Hepatic stellate cell (primary cell): Measurements from ENCODE around the gene CUEDC2.

Source experiments
- DNase-seq: peaks from one replicate; pipeline ENCODE4 v3.0.0; 2011; ENCODE audit warnings: low spot score

Gene CUEDC2

DNA sequence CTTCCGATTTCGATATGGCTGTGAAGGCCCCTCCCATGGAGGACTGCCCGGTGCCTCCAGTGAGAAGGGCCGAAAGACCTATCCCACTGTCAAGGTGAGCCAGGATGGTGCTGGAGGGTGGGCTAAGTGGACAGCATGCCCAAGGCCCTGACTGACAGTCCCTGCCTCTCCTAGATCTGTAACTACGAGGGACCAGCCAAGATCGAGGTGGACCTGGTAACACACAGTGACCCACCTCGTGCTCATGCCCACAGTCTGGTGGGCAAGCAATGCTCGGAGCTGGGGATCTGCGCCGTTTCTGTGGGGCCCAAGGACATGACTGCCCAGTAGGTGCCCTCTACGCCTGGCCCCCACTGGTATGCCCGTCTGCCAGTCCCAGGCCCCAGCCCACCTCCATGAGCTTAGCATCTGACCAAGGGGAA lies 35.6 kb downstream of the CUEDC2 start:
- no peak for DNase-seq

DNA sequence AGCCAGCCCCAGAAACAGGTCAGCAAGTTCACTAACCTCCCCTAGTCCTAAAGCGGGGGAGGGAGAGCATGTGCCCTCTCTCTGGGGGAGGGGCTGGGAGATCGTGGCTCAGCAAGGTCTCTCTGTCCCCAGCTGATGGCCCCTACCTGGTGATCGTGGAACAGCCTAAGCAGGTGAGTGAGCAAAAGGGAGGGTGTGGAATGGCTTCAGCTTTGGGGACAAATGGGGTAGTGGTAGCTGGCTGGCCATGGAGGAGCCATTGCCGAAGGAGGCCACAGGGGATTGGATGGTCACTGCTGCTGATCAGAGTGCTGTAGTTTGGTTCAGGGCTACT lies 36.1 kb downstream of the CUEDC2 start:
- DNase-seq = no peak

DNA sequence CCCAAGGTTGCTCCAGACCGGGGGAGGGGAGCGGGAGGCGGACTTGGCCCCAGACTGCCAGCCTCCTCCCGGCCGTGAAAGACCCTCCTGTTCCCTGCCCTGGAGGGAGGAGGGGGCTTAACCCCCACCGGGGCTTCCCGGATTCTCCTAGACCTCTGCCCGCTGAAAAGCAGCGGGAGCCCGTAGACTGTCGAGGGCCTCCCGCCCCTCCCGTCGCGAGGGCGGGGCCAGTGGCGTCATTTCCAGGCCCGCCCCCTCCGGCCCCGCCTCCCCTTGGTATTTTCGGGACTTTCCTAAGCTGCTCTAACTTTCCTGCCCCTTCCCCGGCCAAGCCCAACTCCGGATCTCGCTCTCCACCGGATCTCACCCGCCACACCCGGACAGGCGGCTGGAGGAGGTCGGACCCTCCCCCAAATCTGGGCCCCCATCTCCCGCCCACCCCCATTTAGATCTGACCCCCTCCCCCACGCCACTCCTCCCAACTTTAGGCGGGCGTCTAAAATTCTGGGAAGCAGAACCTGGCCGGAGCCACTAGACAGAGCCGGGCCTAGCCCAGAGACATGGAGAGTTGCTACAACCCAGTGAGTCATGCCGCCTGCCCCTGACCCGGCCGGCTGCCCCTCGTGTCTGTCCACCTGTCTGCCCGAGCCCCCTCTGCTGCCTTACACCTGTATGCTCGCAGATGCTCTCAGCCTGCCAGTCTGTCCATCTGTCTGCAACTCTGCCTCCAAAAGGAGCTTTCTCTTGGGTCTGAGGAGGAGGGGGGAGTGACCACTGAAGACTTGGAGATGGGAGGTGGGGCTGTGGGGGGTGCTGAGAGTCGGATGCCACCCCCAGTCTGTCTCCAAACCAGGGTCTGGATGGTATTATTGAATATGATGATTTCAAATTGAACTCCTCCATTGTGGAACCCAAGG lies 36.7 kb downstream of the CUEDC2 start, which contains the start of gene NFKB2:
NFKB2 (plus strand) TSS at position 306 of the 917 bp plus-strand sequence; CDS start at position 561, 255 bp downstream.
- DNase-seq = peak; percentile 95

DNA sequence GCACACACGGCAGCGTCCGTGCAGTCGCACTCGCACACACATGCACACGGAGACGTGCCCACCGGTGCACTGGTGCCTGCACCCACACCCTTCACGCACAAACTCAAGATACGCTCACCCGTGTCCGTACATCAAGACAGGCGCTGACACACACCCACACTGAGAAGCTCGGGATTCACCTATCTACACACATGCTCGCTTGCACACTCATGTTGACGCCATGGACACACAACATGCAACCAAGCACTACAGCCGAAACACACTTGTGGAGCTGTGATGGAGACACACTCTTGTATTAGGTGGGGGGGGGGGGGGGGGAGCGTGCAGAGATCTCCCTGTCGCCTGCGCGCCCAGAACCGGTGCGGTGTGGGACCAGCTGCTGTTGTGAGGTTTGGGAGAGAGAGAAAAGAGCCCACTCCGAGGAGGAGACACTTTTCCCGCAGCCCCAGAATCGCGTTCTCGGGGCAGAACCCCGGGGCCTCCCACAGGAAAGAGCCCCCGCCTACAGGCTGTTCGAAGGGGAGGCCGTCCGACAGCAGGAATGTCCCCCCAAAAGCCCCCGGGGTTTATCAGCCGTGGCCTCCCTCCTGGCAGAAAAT lies 37.5 kb downstream of the CUEDC2 start:
- no peak for DNase-seq

DNA sequence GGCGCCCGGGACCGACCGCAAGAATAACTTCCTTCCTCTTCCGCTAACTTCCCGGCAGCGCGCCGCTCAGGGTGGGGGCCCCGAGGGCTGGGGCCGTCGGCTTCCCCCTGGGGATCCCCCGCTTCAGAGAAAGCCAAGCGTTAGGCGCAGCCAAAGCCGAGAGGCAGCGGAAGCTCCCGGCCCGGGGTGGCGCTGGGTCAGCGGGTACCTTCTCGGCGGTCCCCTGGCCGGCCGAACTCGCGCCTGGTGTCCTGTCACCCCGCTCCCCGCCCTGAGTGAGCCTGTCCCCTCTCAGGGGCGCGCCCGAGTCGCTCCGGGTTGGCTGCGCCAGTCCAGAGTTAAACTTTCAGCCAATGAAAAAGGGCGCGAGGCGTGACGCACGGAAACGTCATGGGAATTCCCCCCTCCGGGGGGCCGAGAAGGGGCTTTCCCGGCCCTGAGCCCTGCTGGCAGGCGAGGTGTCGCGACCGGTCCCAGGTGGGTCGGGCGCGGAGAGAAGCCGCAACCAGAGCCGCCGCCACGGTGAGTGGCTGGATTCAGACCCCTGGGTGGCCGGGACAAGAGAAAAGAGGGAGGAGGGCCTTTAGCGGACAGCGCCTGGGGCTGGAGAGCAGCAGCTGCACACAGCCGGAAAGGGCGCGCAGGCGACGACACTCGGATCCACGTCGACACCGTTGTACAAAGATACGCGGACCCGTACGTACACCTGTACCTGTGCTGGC lies 38.1 kb downstream of the CUEDC2 start:
- peak; percentile 99 for DNase-seq

DNA sequence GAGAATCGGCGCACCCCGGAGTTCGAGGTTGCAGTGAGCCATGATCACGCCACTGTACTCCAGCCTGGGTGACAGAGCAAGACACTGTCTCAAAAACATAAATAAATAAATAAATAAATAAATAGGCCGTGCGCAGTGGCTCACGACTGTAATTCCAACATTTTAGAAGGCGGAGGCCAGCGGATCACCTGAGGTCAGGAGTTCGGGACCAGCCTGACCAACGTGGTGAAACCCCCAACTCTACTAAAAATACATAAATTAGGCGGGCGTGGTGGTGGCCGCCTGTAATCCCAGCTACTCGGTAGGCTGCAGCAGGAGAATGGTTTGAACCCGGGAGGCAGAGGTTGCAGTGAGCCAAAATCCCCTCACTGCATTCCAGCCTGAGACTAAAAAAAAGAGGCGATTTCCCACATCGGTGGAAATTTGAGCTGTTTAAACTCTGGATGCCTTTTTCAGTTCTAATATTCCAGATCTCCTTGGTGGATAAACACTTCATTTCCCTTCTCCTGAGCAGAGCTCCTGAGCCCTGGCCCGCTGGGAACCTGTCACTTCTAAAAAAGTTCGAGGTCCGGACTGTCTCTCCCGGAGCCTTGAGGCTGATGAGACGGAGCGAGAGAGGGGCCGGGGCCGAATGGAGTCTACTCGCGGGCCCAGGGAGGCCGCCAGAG lies 38.8 kb downstream of the CUEDC2 start:
- no peak for DNase-seq

DNA sequence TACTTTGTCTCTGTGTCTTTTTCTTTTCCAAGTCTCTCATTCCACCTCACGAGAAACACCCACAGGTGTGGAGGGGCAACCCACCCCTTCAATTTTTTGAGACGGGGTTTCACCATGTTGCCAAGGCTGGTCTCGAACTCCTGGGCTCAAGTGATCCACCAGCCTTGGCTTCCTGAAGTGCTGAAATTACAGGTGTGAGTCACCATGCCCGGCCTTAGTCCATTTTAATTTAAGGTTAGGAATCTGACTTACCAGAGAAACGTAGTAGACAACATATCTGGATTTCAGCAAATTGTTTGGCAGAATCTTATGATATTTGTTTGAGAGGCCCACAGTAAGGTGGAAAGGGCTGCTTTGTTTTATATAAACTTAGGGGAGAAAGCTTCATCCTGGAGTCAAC lies 40.1 kb downstream of the CUEDC2 start:
- no peak for DNase-seq

DNA sequence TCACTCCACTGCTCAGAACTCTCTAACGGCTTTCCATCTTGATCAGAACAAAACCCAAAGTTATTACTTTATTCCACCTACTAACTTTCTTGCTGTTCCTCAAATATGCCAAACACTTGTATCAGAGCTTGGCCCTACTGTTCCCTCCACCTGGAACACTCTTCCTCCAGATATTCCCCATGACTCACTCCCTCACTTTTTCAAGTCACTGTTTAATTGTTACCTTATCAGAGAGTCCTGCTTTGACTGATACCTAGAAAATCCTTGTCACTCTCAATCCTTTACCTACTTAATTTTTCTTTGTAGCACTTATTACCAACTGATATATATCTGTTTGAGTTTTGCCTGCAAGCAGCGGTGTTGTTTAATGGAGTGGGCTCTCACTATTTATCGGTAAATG lies 42.5 kb downstream of the CUEDC2 start:
- no peak for DNase-seq

DNA sequence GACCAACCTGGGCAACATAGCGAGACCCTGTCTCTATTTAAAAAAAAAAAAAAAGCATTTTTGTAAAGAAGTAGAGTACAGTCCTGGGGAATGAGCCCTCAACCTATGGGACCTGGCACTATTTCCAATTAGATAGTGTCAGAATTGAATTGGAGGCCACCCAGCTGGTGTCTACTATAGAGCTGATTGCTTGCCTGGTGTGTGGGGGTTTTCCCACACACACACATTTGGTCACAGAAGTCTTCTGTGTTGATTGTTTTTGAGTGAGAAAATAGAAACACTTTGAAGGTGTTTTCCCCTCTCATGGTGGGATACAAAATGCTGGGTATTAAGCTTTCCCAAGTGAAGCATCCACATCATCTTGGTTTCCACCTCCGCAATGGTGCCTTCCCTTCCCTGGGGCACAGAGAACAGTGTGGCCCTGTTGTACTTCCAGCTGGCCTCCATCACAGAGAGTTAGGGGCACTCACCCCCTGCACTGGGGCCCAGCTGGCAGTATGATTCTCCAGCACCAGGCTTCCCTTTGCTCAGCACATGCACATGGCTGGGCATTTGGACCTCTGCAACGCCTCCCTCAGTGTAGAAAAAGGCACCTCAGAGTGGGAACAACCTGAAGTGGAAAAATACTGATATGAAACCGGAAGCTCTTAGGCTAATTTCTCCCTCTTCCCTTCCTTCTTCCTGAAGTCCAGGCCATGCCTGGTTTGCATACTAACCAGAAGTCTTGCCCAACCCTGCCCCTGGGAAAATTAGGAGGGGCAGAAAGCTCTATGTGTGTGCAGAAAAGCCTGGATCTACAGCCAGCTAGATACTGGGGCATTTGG lies 47.6 kb downstream of the CUEDC2 start:
- no peak for DNase-seq

DNA sequence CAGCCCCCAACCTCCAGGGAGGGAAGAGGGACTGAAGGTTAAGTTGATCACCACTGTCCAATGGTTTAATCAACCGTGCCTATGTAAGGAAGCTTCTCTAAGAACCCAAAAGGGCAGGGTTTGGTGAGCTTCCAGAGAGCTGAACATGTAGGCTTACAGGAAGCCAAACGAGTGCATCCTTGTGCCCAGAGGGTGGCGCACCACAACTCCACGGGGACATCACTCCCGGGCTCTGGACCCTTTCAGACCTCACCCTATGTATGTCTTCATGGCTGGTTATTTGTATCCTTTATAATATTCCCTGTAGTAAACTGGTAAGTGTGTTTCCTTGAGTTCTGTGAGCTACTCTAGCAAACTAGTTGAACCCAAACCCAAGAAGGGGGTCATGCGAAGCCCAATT lies 48.3 kb downstream of the CUEDC2 start:
- no peak for DNase-seq

DNA sequence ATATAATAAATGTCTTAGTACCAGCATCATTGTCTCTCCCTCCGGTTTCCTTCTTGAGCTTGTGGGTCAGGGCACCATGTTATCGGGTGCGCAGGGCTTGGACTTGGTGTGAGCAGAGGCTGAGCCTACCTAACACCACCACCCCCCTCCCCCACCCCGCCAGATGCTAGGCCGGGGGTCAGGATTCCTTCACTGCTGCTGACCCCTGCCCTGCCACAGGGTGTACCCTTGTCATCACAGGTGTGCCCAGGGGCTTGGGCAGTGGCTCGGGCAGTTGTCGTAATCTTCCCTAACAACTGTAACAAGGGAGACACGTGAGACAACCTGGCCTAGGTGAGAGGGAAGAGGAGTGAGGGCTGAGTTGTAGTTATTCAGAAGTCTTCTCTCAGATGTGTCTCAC lies 49.5 kb downstream of the CUEDC2 start:
- DNase-seq = no peak

DNA sequence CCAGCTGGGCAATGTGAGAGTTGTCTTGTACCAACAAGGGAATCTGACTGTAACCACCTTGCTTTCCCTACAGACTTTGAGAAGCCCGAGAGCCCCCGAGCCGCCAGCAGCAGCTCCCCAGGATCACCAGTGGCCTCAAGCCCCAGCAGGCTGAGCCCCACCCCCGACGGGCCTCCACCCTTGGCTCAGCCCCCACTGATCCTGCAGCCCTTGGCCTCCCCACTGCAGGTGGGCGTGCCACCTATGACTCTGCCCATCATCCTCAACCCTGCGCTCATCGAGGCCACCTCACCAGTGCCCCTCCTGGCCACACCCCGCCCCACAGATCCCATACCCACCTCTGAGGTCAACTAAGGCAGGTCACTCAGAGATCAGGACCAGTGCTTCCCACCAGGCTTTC lies 50.4 kb downstream of the CUEDC2 start:
- DNase-seq = no peak

DNA sequence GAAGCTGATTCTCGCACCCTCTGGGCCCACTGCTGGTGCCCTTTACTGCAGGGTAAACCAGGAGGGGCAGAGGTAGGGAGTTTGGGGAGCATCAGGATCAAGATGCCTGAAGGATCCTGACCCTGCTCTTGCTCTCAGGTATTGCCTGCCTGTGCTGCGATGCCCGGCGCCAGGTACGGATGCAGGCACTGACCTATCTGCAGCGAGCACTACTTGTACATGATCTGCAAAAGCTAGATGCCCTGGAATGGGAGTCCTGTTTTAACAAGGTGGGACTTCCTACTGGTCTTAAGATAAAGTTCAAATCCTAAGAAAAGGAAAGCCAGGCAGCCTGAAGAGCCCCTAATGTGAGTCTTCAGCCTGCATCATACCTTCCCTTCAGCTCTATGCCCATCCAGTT lies 53.0 kb downstream of the CUEDC2 start:
- no peak for DNase-seq

DNA sequence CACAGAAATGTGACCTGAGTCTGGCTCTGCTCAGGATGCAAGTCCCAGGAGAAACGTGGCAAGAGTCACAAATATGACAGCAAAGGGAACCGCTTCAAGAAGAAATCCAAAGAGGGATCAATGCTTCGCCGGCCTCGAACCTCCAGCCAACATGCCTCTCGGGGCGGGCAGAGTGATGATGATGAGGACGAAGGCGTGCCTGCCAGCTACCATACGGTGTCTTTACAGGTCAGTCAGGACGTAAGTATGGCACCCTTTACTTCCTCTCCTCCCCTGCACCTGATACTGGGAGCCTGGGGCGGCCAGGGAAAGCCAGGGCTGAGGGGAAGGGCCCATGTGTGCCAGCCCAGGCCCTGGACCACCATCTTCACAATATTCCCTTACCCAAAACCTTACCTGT lies 55.5 kb downstream of the CUEDC2 start:
- DNase-seq = no peak

DNA sequence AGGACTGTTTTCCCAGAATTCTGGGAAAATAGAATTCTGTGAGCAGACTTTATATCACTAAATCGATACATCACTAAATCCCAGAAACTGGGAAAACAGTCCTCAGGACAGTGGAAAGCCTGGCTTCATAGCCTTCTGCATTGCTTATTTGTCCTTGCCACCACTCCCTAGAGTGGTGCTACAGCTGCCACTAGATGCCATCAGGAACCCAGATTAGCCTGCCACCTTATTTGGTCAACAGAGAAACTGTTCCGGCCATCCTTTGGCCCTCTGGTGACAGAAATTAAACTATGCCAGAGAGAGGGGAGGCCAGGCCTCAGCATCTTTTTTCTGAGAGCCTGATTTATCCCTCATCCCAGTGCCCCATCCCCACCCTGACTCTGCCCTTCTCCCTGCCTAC lies 56.5 kb downstream of the CUEDC2 start:
- DNase-seq = no peak

DNA sequence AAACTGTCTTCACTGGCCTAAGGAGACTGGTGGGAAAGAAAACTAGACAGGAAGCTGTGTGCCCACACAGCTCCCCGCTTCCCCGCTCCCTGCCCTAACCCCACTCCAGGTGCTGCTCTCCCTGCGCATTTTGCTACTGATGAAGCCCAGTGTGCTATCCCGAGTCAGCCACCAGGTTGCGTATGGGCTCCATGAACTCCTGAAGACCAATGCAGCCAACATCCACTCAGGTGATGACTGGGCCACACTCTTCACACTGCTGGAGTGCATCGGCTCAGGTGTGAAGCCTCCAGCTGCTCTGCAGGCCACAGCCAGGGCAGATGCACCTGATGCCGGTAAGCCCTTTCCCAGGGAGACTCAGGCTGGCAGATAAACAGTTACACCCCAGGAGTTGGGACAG lies 57.1 kb downstream of the CUEDC2 start:
- DNase-seq = no peak
